ENCODE data around the gene AMBP.

Gene AMBP

DNA sequence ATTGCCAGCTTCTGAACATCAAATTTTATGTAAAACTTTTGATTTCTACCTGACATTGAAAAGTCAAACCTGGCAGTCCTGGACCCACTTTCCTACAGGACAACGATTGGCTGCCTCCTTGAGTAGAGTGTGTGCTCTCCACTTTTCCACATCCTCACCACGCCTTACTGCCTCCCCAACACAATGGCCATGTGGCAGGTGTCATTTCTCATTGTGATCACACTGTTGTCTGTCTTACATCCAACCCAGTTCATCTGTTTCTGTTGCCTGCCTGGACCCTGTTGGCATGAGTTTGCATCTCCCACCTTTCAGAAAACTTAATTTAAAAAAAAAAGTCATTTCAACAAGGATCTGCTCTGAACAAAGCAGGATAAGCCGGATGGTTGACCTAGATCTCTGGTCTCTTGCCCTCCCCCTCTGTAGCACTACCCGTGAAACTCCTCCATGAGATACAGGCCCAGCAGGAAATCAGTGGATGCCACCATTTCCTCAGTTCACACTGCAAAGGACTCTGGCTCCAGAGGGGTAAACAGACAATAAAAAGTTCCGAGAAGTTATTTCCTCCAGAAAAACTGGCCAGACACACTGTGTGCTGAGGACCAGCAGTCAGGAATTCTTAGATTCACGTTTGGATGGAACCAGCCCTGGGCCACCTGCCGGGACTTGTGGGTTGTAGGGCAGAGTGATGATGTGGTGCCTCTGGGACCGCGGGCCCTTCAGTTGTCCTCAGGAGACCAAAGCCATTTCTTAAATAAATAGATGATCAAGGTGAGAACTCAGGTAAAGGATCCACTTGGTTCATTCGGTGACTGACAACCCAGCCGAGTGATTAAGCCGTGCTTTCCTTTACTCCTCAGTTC is 48.6 kb downstream of the AMBP start:
- DNase-seq: no peak

DNA sequence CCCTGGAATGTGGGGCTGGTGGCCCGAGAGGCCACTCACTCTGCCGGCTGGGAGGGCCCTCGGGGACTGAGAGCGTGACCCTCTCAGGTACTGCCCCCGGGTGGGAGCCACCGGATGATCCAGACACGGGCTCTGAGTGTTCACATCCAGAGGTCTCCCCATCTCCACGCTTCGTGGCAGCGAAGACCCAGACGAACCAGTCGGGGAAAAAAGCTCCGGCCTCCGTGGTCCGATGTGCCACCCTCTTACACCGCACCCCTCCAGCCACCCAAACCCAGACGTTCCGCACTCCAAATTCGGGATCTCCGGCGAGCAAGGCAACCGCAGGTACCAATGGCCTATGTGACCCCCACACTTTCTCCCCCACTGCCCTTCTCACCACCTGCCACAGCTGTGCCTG is 49.5 kb downstream of the AMBP start:
- DNase-seq: no peak

DNA sequence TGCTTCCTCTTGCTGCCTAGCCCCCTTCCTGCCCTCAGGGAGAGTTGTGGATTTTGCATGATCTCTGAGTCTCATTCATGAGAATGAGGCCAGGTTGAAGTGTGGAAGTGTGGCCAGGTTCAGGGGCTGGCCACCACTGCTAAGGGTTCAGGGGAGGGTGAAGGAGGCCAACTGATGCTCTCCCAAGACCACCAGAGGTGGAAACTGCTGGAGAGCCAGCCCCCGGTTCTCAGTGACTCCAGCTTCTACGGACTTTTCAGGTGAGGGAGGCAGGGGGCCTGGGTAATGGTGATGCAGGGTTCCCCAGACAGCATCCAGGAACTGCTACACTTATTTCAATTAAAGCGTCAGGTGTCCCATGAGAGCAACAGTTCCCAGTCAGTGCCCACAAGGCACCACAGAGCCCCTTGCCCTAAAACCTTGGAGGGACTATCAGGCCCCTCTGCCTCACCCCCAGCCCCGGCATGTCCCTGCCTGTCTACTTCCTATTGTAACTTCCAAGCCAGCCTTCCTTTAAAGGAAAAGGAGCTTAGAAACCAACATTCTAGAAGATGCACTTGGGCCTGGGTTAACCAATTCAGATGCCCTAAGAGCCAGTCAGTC is 50.1 kb downstream of the AMBP start:
- DNase-seq: no peak

DNA sequence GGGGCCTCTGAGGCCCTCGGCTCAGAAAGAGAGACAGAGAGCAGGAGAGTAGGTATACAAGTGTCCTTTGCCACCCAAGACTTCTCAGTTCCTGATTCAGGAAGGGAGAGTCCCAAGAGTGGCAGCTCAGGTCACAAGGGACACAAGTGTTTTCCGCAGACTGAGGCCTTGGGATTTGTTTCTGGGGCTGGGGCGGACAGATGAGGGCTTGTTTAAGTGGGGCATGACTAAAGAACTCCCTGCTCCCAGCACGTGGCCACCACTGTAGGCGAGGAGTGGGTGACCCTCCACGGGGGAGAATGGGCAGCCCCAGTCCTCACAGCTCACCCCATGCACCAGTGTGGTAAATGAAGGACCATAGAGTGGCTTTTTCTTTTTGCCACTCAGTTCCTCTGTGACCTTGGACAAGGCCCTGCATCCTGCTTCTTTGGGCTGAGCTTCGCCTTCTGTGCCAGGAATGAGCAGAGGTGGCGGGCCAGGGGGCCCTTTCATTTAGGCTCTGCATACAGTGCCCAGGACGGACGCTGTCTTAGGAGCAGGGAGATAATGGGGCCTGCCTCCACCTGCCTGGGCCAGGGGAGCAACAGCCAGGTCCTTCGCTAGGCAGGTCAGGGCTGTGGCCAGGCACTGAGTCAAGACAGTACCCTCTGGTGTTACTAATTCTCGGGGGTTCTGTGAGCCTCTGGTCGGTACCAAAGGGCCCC is 50.8 kb downstream of the AMBP start:
- no peak for DNase-seq

DNA sequence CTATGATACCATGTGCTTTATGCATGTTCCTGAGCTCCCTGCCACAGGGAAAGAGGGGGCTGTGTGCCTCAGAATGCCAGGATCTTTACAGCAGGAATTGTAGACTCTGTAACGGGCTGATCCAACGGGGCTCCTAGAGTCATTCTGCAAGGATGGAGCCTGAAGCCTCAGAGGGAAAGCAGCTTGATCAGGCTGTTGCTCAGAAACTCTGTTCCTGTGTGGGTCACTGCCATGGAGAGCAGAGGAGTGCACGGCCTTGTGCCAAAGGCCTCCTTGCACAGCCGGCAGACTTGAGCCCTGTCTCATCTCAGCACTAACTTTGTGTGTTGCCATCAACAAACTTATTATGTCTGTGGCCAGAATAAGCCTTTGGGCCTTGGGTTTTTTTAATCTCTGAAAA is 51.8 kb downstream of the AMBP start:
- no peak for DNase-seq

DNA sequence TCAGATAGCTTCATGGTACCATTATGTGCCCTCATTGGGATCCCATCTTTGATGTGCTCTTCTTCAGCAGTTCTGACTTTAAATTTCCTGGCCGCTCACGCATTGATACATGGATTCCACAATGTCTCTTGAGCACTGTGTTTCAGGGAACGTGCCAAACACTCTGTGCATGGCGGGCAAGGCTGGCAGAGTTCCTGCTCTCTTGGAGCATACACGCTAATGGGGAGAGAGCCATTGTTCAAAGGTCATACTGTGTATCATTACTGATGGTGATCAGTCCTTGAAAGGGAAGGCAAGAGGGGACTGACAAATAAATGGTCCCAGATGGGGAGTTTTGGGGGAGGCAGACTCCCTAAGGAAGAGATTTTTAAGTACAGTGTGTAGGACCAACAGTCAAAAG is 52.3 kb downstream of the AMBP start:
- DNase-seq: no peak

DNA sequence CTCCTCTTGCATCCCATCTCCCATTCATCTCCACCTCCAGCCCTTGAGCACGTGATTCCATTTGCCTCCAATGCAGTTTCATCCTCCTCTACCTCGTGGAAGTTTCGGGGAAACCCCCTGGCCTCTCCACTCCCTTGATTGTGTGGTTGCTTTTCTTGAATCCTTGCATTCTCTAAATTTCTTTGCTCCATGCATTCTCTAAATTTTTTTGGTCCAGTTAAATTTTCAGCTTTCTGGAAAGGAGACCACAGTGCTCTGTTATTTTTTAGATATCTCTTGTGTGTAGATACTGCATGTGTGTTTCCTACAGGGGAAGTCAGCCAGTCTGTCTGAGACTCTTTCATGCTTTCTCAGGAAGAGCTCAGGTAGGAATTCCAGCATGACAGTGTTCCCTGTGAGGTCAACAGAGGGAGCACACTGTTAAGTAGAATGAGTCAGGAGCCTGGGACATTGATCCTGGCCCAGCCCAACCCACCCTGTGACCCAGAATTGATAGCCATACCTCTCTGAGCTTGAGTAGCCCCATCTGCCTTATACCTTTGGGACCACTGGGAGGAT is 52.8 kb downstream of the AMBP start:
- DNase-seq: no peak

DNA sequence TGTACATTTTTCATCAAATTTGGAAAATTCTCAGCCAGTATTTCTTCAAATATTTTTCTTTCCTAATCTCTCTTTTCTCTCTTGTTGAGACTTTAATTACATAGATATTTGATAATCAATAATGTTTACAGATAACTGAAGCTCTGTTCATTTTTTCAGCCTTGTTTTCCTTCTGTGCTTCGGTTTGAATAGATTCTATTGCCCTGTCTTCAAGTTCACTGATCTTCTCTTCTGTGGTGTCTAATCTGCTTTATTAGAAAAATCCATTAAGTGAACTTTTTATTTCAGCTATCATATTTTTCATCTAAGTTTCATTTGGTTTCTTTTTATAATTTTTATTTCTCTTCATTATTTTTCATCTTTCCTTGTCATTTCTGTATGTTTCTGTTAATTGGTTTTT is 54.1 kb downstream of the AMBP start:
- DNase-seq: no peak

DNA sequence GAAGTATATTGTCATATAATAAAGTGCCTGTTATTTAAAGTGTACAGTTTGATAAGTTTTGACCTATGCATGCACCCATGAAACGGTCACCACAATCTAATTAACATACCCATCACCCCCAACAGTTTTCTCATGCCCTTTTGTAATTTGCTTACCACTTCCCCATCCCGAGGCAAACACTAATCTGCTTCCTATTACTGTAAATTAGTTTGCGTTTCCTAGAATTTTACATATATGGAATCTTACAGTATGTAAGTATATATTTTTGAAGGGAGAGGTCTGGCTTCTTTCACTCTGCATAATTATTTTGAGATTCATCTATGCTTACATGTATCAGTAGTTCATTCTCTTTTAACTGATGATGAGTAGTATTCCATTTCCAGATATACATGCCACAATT is 56.5 kb downstream of the AMBP start:
- DNase-seq: no peak

DNA sequence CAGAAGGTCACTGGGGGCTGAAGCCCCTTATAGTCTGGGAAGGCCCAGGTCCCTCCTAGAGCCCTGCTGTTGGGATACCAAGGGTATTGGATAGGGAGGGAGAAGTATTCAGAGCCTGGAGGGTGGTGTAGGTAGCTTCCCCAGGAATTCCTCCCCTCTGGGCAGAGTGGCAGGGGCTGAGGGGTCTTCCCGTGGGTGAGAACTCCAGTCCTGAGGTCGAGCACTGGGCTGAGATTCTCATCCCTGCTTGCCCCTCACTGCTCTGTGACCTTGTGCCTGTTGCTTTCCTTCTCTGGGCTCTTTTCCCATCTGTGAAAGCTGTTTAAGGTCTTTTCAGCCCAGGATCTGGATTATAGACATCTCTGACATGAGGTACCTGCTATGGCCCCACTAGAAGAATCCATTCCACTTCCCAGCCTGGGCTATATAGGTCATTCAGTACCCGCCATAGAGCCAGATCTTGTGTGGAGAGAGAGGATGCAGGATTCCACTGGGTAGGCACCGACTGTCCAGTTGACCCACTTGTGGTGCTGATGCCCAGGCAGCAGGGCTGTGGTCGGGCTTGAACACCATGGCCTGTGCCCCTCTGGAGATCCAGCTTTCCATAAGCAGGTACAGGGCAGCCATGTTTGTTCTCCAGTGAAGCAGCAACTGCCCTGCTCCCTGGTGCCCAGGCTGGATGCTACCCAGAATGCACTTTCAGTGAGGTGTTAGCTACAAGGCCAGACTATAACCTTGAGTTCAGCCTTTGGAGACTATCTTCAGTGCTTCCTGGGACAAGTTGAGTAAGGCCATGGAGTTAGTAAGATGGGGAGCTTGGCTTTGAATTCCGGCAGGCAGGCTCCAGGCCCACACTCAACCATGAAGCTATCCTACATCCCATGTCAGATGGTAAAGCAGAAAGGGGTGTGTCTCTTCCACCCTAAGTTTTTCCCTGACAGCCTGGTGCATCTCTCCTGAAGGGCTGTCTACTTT is 60.1 kb downstream of the AMBP start:
- DNase-seq: no peak

DNA sequence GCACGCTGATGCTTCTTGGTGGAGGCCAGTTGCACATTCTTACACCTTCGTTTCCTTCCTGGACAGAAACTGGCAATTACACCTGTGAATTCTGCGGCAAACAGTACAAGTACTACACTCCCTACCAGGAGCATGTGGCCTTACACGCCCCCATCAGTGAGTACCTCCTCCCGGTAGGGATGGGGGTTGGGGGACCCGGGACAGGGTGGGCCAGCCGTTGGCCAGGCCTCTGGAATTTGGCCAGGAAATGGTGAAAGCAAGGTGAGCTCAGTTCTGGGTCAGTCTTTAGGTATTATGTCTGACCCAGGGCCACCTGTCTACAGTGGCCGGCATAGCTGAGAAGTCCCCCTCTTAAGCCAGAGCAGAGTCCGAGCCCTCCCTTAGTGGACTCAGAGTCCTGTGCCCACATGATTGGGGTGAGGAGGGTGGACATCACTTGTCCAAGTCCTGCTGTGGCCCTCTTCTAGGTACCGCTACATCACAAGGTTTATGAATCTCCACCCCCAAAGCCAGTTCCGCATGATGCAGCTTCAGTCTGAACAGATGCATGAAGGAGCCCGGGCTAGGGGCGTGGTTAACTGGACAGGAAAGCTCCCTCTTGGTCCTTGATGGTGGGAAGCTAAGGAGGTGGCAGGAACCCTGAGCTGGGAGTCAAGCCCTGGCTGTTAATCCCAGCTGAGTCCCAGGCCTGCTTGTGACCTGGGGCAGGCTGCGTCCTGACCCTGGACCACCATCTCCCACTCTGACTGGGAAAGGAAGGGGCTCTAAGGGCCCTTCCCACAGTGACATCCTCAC is 61.3 kb downstream of the AMBP start:
- DNase-seq: no peak

DNA sequence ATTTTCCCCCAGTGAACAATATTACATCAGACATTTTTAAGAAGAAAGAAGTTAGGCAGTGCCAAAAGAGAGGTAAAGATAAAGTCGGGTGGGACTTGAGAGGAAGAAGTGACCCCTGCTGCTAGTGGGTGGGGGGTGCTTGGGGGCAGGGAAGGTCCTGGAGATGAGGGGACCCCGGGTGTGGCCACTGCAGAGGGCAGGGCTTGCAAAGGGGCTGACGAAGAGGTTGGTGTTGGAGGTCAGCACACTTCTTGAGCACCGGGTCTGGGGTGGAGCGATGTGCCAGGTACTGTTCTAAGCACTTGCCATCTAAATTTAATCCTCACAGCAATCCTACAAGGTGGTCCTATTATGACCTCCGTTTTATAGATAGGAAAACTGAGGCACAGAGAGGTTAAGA is 62.0 kb downstream of the AMBP start:
- DNase-seq: no peak

DNA sequence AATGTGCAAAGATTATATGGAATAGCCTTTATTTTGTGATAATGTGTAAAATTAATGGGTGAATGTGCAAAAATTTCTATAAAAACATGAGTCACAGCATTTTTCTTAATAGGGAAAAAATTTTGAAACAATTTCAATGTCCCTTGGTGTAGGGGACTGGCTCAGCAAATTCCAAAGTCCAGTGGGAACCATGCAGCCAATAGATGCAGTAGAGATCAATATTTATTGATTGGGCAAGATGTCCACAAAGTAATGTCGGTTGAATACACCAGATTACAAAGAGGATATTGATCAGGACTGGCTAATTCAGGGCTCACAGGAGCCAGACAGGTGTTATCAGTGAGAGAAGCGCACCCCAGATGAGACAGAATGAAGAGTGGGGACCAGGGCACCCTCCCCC is 62.5 kb downstream of the AMBP start:
- no peak for DNase-seq

DNA sequence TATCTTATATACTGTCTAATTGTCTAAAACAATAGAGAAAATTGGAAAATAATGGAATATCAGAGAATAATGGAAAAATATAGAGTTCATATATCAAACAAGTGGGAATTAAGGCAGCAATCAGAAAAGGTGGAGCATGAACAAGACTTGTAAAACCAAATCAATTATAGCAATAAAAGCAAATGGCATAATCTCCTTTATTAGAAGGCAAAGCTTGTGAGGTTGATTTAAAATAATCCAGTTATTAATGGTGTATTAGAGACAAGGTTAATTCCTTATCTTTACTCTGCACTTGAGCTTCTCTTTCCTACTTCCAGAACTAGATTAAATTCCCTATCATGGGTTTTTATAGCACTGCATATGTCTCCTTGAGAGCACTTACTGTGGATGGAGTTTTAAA is 64.1 kb downstream of the AMBP start:
- no peak for DNase-seq

DNA sequence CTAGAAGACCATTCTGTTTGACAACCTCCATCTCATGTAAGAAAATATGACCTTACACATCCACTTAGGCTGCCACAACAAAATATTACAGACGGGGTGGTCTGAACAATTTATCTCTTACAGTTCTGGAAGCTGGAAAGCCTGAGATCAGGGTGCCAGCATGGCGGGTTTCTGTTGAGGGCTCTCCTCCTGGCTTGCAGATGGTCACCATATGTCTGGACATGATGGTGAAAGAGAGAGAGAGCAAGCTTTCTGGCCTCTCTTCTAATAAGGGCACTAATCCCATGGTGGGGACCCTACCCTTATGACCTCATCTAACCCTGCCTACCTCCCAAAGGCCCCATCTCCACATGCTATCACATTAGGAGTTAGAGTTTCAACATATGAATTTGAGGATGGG is 66.0 kb downstream of the AMBP start:
- no peak for DNase-seq

DNA sequence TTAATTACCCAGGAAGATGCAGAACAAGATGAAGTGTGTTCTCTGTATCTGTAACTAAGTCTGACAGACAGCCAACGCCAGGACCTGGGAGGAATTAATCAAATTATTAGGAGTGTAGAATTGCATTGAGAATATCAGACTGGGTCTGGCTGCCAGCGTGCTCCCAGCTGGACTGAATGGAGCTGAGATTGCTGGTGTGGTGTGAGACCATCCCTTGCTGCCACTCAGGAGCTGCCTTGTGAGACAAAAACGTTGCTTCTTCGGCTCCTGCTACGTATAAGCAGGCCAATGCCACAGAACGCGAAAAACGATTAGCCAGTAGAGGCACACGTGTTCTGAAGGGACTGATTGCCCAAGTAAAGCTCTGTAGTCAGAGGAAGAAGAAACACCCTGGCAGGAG is 66.8 kb downstream of the AMBP start:
- DNase-seq: no peak
